Retinal pigment epithelial cell (primary cell): ENCODE data around the gene SEC24C.

Source experiments
- DNase-seq: peaks from one replicate; pipeline ENCODE4 v3.0.0-alpha.2; 2010; ENCODE audit warnings: low read depth
- H3K4me3 ChIP-seq: 2 replicates; pipeline ENCODE4 v1.5.1; 2011; ENCODE audit warnings: mild to moderate bottlenecking, low read length, control low read depth, moderate library complexity
- TF ChIP-seq, protein P1 (sequence below): conservative IDR thresholded peaks from 2 replicates; pipeline ENCODE4 v1.5.1; 2011; ENCODE audit warnings: low read depth, low read length, control low read depth, inconsistent platforms

Gene SEC24C

GRCh38 chr10:73763343-73763742 is 19.2 kb downstream of the SEC24C start:
- TF ChIP-seq, protein P1, sequence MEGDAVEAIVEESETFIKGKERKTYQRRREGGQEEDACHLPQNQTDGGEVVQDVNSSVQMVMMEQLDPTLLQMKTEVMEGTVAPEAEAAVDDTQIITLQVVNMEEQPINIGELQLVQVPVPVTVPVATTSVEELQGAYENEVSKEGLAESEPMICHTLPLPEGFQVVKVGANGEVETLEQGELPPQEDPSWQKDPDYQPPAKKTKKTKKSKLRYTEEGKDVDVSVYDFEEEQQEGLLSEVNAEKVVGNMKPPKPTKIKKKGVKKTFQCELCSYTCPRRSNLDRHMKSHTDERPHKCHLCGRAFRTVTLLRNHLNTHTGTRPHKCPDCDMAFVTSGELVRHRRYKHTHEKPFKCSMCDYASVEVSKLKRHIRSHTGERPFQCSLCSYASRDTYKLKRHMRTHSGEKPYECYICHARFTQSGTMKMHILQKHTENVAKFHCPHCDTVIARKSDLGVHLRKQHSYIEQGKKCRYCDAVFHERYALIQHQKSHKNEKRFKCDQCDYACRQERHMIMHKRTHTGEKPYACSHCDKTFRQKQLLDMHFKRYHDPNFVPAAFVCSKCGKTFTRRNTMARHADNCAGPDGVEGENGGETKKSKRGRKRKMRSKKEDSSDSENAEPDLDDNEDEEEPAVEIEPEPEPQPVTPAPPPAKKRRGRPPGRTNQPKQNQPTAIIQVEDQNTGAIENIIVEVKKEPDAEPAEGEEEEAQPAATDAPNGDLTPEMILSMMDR: no peak
- DNase-seq: no peak

GRCh38 chr10:73765066-73765465 is 20.9 kb downstream of the SEC24C start:
- TF ChIP-seq, protein P1: no peak
- H3K4me3 ChIP-seq: no peak overlapping the region
- no peak for DNase-seq

More at GRCh38 chr10:73763343-73763742, 19.2 kb downstream of the SEC24C start:
- no peak overlapping the region for H3K4me3 ChIP-seq

- no peak overlapping the region for H3K4me3 ChIP-seq
- no peak for DNase-seq
- TF ChIP-seq, protein P1: no peak
Observed at GRCh38 chr10:73768881-73769280, 24.7 kb downstream of the SEC24C start.

DNA sequence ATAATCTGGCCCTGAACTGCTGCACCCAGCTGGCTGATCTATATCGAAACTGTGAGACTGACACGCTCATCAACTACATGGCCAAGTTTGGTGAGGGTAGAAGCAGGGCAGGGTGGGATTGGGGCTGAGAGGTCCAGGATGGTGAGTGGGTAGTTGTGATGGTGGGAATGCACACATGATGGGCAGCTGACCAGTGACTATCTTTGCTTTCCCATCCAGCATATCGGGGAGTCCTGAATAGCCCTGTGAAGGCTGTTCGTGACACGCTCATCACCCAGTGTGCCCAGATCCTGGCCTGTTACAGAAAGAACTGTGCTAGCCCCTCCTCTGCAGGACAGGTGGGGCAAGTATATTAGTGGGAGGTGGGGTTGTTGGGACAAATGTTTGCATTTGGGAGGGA is 25.2 kb downstream of the SEC24C start:
- TF ChIP-seq, protein P1: no peak
- no peak for DNase-seq
- no peak overlapping the region for H3K4me3 ChIP-seq

- TF ChIP-seq, protein P1: no peak
- no peak for DNase-seq
- peak overlapping the region; percentile 84 for H3K4me3 ChIP-seq
Observed at GRCh38 chr10:73771722-73772280, 27.6 kb downstream of the SEC24C start.

- DNase-seq: no peak
- peak overlapping the region; percentile 84 for H3K4me3 ChIP-seq
- TF ChIP-seq, protein P1: no peak
Observed at GRCh38 chr10:73772281-73773151, 28.3 kb downstream of the SEC24C start.
